ENCODE measurements around the gene RASSF4.

The RASSF4 gene

GRCh38 chr10:44951576-44952226, 7.9 kb upstream of the RASSF4 start:
- Histone ChIP-seq H3K36me3 (ENCODE audit: insufficient read depth, low read length) (peaks cover 9% of the 10 kb centered on the region), H3K4me3 (ENCODE audit: low read depth in 1 of 2, low read length in 2 of 2) (no peak overlapping the region), H3K9ac (ENCODE audit: low read length) (no peak overlapping the region), H3K9me3 (ENCODE audit: low read length) (no peaks in the 10 kb centered on the region), H3K27ac (ENCODE audit: low read depth, low read length) (no peak overlapping the region), H3K4me1 (ENCODE audit: insufficient read depth, low read length) (peaks cover 6% of the 10 kb centered on the region), H3K27me3 (ENCODE audit: control insufficient read depth in 1 of 2, insufficient read depth in 2 of 2, low read length in 2 of 2) (no peaks in the 10 kb centered on the region)

GRCh38 chr10:44952779-44953231, 6.8 kb upstream of the RASSF4 start:
- H3K27ac ChIP-seq (ENCODE audit: low read depth, low read length) = no peak overlapping the region

GRCh38 chr10:44954042-44954441, 5.6 kb upstream of the RASSF4 start:
- peaks cover 24% of the 10 kb centered on the region for H3K4me1 ChIP-seq (ENCODE audit: insufficient read depth, low read length)
- no peak overlapping the region for H3K27ac ChIP-seq (ENCODE audit: low read depth, low read length)
- H3K4me3 ChIP-seq (ENCODE audit: low read depth in 1 of 2, low read length in 2 of 2) = no peak overlapping the region
- no peaks in the 10 kb centered on the region for H3K9me3 ChIP-seq (ENCODE audit: low read length)
- no peaks in the 10 kb centered on the region for H3K27me3 ChIP-seq (ENCODE audit: control insufficient read depth in 1 of 2, insufficient read depth in 2 of 2, low read length in 2 of 2)
- peaks cover 9% of the 10 kb centered on the region for H3K36me3 ChIP-seq (ENCODE audit: insufficient read depth, low read length)
- H3K9ac ChIP-seq (ENCODE audit: low read length) = no peak overlapping the region

More at GRCh38 chr10:44952779-44953231, 6.8 kb upstream of the RASSF4 start:
- Histone ChIP-seq H3K9ac (ENCODE audit: low read length) (no peak overlapping the region), H3K9me3 (ENCODE audit: low read length) (no peaks in the 10 kb centered on the region), H3K4me1 (ENCODE audit: insufficient read depth, low read length) (peaks cover 13% of the 10 kb centered on the region), H3K27me3 (ENCODE audit: control insufficient read depth in 1 of 2, insufficient read depth in 2 of 2, low read length in 2 of 2) (no peaks in the 10 kb centered on the region), H3K36me3 (ENCODE audit: insufficient read depth, low read length) (peaks cover 9% of the 10 kb centered on the region), H3K4me3 (ENCODE audit: low read depth in 1 of 2, low read length in 2 of 2) (no peak overlapping the region)

GRCh38 chr10:44954962-44955361, 4.6 kb upstream of the RASSF4 start:
- Histone ChIP-seq H3K27ac (ENCODE audit: low read depth, low read length) (no peak overlapping the region), H3K4me1 (ENCODE audit: insufficient read depth, low read length) (peaks cover 24% of the 10 kb centered on the region), H3K9ac (ENCODE audit: low read length) (no peak overlapping the region), H3K27me3 (ENCODE audit: control insufficient read depth in 1 of 2, insufficient read depth in 2 of 2, low read length in 2 of 2) (no peaks in the 10 kb centered on the region), H3K4me3 (ENCODE audit: low read depth in 1 of 2, low read length in 2 of 2) (no peak overlapping the region), H3K9me3 (ENCODE audit: low read length) (no peaks in the 10 kb centered on the region), H3K36me3 (ENCODE audit: insufficient read depth, low read length) (peaks cover 9% of the 10 kb centered on the region)

- no peak overlapping the region for H3K9ac ChIP-seq (ENCODE audit: low read length)
- H3K4me1 ChIP-seq (ENCODE audit: insufficient read depth, low read length) = peaks cover 26% of the 10 kb centered on the region
- H3K27me3 ChIP-seq (ENCODE audit: control insufficient read depth in 1 of 2, insufficient read depth in 2 of 2, low read length in 2 of 2) = no peaks in the 10 kb centered on the region
- peaks cover 9% of the 10 kb centered on the region for H3K36me3 ChIP-seq (ENCODE audit: insufficient read depth, low read length)
- no peaks in the 10 kb centered on the region for H3K9me3 ChIP-seq (ENCODE audit: low read length)
- H3K27ac ChIP-seq (ENCODE audit: low read depth, low read length) = no peak overlapping the region
- H3K4me3 ChIP-seq (ENCODE audit: low read depth in 1 of 2, low read length in 2 of 2) = peak overlapping the region in 1 of 2 donors; percentile 1
These were observed 4.1 kb upstream of the RASSF4 start for GRCh38 chr10:44955413-44956070.

GRCh38 chr10:44956226-44956625, 3.4 kb upstream of the RASSF4 start:
- H3K36me3 ChIP-seq (ENCODE audit: insufficient read depth, low read length) = peaks cover 9% of the 10 kb centered on the region
- H3K4me1 ChIP-seq (ENCODE audit: insufficient read depth, low read length) = peaks cover 29% of the 10 kb centered on the region
- H3K9ac ChIP-seq (ENCODE audit: low read length) = no peak overlapping the region
- no peaks in the 10 kb centered on the region for H3K27me3 ChIP-seq (ENCODE audit: control insufficient read depth in 1 of 2, insufficient read depth in 2 of 2, low read length in 2 of 2)
- no peaks in the 10 kb centered on the region for H3K9me3 ChIP-seq (ENCODE audit: low read length)
- peak overlapping the region in 1 of 2 donors; percentile 1 for H3K4me3 ChIP-seq (ENCODE audit: low read depth in 1 of 2, low read length in 2 of 2)
- H3K27ac ChIP-seq (ENCODE audit: low read depth, low read length) = no peak overlapping the region

GRCh38 chr10:44956717-44957706, 2.6 kb upstream of the RASSF4 start:
- Histone ChIP-seq H3K27me3 (ENCODE audit: control insufficient read depth in 1 of 2, insufficient read depth in 2 of 2, low read length in 2 of 2) (no peaks in the 10 kb centered on the region), H3K4me3 (ENCODE audit: low read depth in 1 of 2, low read length in 2 of 2) (peak overlapping the region in 1 of 2 donors; percentile 17), H3K9ac (ENCODE audit: low read length) (no peak overlapping the region), H3K9me3 (ENCODE audit: low read length) (no peaks in the 10 kb centered on the region), H3K36me3 (ENCODE audit: insufficient read depth, low read length) (peaks cover 9% of the 10 kb centered on the region), H3K27ac (ENCODE audit: low read depth, low read length) (no peak overlapping the region), H3K4me1 (ENCODE audit: insufficient read depth, low read length) (peaks cover 29% of the 10 kb centered on the region)

GRCh38 chr10:44958196-44958897, 1.3 kb upstream of the RASSF4 start:
- H3K4me1 ChIP-seq (ENCODE audit: insufficient read depth, low read length) = peaks cover 35% of the 10 kb centered on the region
- peaks cover 9% of the 10 kb centered on the region for H3K36me3 ChIP-seq (ENCODE audit: insufficient read depth, low read length)
- no peaks in the 10 kb centered on the region for H3K9me3 ChIP-seq (ENCODE audit: low read length)
- peak overlapping the region; percentile 81 to 86 for H3K4me3 ChIP-seq (ENCODE audit: low read depth in 1 of 2, low read length in 2 of 2)
- H3K27me3 ChIP-seq (ENCODE audit: control insufficient read depth in 1 of 2, insufficient read depth in 2 of 2, low read length in 2 of 2) = no peaks in the 10 kb centered on the region
- peak overlapping the region; percentile 62 for H3K9ac ChIP-seq (ENCODE audit: low read length)
- peak overlapping the region; percentile 96 for H3K27ac ChIP-seq (ENCODE audit: low read depth, low read length)

GRCh38 chr10:44958898-44959246, 730 bp upstream of the RASSF4 start:
- peak overlapping the region; percentile 96 for H3K27ac ChIP-seq (ENCODE audit: low read depth, low read length)
- peaks cover 40% of the 10 kb centered on the region for H3K4me1 ChIP-seq (ENCODE audit: insufficient read depth, low read length)

GRCh38 chr10:44960088-44960460, 472 bp downstream of the RASSF4 start:
- Histone ChIP-seq H3K4me1 (ENCODE audit: insufficient read depth, low read length) (peaks cover 51% of the 10 kb centered on the region), H3K9me3 (ENCODE audit: low read length) (no peaks in the 10 kb centered on the region), H3K36me3 (ENCODE audit: insufficient read depth, low read length) (peaks cover 9% of the 10 kb centered on the region), H3K27me3 (ENCODE audit: control insufficient read depth in 1 of 2, insufficient read depth in 2 of 2, low read length in 2 of 2) (no peaks in the 10 kb centered on the region), H3K4me3 (ENCODE audit: low read depth in 1 of 2, low read length in 2 of 2) (peak overlapping the region; percentile 75 to 81), H3K27ac (ENCODE audit: low read depth, low read length) (peak overlapping the region; percentile 66), H3K9ac (ENCODE audit: low read length) (peak overlapping the region; percentile 3)

More at GRCh38 chr10:44958898-44959246, 730 bp upstream of the RASSF4 start:
- H3K4me3 ChIP-seq (ENCODE audit: low read depth in 1 of 2, low read length in 2 of 2) = peak overlapping the region; percentile 81 to 86
- H3K9ac ChIP-seq (ENCODE audit: low read length) = peak overlapping the region; percentile 62
- no peaks in the 10 kb centered on the region for H3K27me3 ChIP-seq (ENCODE audit: control insufficient read depth in 1 of 2, insufficient read depth in 2 of 2, low read length in 2 of 2)
- peaks cover 9% of the 10 kb centered on the region for H3K36me3 ChIP-seq (ENCODE audit: insufficient read depth, low read length)
- no peaks in the 10 kb centered on the region for H3K9me3 ChIP-seq (ENCODE audit: low read length)

Data from muscle layer of colon (tissue), 2 donors.